GM21576 (cell line): ENCODE data around the gene VTI1B.

Source experiments
- ATAC-seq: cut with Tn5 transposase; IDR thresholded peaks from one replicate; pipeline ENCODE4 v1.9.1; 2021; ENCODE audit warnings: mild to moderate bottlenecking, moderate library complexity; ENCODE audit not compliant: unreplicated experiment

The VTI1B gene

GRCh38 chr14:67680121-67680602 lies 5.7 kb upstream of the VTI1B start:
- peak; percentile 95 for ATAC-seq

GRCh38 chr14:67679006-67679405 lies 4.6 kb upstream of the VTI1B start:
- no peak for ATAC-seq

GRCh38 chr14:67675219-67675582 lies 769 bp upstream of the VTI1B start:
- ATAC-seq, result no peak

GRCh38 chr14:67674139-67674479 lies 323 bp downstream of the VTI1B start:
- ATAC-seq, result peak; percentile 41

GRCh38 chr14:67673451-67673850 lies 981 bp downstream of the VTI1B start:
- no peak for ATAC-seq

DNA sequence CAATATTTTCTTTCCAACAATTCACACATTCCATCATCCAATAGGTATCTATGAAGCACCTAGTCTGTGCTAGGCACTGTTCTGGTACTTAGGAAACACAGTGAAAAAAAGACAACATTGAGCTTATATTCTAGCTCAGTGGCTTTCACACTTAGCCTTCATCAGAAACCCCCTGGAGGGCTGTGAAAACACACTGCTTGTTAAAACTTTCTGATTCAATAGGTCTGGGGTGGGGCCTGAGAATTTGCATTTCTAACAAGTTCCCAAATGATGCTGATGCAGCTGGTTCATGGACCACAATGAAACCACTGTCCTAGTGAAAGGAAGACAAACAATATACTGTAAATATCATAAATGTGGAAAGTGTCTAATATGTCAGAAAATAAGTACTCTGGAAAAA lies 5.9 kb downstream of the VTI1B start:
- no peak for ATAC-seq

GRCh38 chr14:67666750-67667449 lies 7.5 kb downstream of the VTI1B start:
- ATAC-seq, result peak; percentile 57

DNA sequence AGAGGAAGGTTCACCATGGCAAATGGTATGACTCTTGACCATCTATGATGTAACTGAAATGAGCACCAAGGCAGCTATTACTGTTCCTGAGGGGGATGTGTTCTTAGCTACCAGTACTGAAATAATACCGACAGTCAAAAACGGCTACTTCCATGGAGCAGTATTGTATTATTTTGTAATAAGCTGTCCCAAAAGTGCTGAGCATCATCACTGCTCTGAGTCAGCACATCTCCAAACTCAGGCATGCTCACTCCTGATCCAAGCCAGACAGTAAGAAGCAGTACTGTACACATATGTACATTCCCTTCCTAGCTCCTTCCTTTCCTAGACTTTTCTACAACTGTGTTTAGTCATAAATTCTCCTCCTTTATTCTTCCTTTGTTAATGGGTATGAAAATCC lies 8.6 kb downstream of the VTI1B start:
- ATAC-seq, result no peak

DNA sequence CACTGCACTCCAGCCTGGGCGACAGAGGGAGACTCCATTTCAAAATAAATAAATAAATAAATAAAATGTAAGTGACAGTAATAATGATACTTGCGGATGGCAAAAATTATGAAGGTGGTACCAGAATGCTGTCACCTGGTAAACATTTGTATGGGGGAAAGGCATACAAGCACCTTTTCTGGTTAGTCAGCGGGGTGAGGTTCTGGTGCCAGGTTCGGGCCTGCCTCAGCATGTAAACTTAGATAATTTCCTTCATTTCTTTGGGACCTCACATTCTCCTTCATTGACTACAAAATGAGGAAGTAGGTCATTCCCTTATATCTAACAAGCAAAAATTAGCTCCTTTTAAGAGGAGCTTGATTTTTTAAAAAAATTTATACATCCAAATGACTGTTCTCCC lies 10.8 kb downstream of the VTI1B start:
- no peak for ATAC-seq

DNA sequence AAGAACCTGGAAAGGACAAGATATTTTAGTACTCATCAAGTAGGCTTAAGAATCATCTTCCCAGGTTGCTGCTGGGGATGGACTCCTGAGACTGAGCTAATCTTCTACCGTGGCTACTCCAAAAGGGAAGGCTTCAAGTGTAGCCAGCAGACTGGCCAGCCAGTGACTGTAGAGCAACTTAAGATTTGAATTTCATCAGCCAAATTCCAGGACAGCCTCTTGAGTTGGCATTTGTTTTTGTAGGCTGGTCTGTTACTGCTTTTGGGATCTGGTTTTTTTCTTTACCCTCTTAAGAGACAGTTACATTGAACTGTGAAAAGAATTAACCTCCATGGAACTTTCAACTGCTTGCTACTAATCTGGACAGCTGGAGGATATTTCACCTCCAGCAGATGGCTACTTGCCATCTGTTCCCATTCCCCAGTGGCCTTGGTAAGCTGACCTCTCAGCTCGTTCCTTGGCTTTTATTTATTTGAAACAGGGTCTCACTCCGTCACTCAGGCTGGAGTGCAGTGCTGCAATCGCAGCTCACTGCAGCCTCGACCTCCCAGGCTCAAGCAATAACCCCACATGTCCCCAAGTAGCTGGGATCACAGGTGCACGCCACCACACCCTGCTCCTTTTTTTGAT lies 20.7 kb downstream of the VTI1B start:
- ATAC-seq, result no peak

- no peak for ATAC-seq
These were observed 22.2 kb downstream of the VTI1B start for GRCh38 chr14:67652189-67652588.

DNA sequence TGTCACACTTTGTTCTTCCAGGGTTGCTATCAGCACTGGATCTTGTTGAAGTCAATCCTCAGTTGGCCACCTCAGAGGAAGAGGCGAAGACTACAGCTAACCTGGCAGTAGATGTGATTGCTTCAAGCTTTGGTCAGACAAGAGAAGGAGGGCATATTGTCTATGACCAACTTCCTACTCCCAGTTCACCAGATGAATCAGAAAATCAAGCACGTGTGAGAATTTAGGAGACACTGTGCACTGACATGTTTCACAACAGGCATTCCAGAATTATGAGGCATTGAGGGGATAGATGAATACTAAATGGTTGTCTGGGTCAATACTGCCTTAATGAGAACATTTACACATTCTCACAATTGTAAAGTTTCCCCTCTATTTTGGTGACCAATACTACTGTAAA lies 23.7 kb downstream of the VTI1B start:
- no peak for ATAC-seq

DNA sequence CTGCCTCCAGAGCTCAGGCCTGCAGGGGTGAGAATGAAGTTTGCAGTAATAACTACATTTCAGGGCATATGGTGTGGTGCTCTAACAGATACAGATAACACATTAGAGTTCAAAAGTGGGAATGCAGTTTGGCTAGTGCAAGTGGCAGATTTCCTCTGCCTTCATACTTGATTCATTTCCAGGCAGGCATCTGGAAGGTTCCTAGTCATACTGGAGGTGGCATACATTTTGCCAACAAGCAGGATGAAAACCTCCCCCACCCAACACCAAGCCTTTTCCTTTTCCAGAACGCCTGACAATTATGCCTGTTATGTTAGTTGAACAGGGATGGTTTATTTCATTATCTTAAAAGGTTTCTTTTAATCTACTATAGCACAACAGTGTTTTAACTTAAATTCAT lies 24.3 kb downstream of the VTI1B start:
- ATAC-seq, result no peak

GRCh38 chr14:67646131-67646530 lies 28.3 kb downstream of the VTI1B start:
- no peak for ATAC-seq

DNA sequence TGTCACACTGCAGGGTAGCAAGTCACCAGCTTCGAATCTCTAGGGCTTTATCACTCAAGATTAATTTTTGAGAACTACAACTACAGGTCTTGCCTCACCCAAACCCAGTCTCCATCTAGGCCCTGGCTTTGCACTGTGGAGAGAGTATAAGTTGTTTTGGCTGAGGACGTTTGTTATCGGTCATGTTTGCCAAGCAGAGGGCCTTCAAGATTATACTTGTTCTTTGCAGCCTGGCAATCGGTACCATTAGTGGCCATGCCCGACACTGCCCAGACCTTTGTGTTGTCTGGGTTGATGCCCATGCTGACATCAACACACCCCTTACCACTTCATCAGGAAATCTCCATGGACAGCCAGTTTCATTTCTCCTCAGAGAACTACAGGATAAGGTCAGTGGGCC lies 29.0 kb downstream of the VTI1B start:
- ATAC-seq, result no peak

- no peak for ATAC-seq
These were observed 30.0 kb downstream of the VTI1B start for GRCh38 chr14:67644428-67644827.

GRCh38 chr14:67643713-67644112 lies 30.7 kb downstream of the VTI1B start:
- ATAC-seq, result no peak

DNA sequence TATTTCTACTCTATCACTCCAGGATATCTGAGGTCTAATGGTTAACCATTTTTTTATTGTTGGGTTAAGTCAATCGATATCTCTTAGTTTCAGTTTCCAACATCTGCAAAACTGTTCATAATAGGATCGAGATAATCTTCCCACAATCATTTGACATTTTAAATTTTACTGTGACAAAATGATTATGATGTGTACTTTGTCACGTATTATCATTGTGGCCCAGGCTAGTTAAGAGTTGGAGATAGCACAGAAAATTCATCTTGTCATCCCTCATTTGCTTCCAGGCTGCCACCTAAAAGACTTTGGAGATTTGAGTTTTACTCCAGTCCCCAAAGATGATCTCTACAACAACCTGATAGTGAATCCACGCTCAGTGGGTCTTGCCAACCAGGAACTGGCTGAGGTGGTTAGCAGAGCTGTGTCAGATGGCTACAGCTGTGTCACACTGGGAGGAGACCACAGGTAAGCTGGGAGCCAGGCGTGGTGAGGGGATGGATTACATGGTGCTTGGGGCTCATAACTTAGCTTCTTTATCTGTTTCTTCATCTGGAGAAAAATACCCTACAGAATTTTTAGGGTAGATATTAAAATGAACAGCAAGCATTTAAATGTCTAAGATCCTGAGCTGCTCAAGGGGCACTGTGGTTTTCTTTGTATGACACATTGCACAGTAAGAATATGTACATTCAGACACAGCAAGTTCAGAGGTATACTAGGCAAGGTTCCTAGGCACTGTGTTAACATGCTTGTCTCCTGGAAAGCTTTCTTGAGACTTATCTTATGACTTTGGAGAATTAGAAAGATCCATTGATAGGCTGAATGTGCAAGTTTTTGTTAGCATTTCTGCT lies 32.3 kb downstream of the VTI1B start:
- ATAC-seq, result no peak

GRCh38 chr14:67641480-67641879 lies 33.0 kb downstream of the VTI1B start:
- no peak for ATAC-seq

- no peak for ATAC-seq
These were observed 35.8 kb downstream of the VTI1B start for GRCh38 chr14:67638642-67639041.

DNA sequence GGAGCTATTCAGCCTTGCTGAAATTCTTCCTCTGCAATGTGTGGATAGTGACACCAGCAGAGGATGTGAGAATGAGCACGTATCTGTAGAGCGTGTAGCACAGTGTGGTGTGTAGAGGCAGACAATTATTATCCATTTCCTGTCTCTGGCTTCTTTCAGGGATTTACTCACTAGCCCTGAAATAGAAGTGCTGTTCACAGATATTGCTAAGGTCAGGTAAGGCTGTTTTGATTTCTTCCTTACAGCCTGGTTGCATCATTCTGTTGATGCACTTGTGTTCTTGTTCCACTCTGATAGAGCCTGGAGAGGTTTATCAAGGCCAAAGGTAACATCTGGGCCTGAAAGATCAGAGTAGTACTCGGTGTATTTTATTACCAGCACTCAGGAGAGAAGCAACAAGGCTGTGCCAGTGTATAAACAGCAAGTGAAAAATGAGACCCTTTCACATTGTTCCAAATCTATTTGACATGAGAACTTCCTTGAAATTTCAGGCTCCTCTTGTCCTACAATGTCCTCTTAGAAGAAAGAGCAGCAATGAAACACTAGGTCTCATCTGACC lies 38.0 kb downstream of the VTI1B start:
- ATAC-seq, result no peak
